Measurements from ENCODE around the gene PATE4. TPM values are rescaled to one million over a fixed set of nuclear protein-coding genes. Genes with fewer than 3 reads are reported as not detected.

Gene PATE4, protein sequence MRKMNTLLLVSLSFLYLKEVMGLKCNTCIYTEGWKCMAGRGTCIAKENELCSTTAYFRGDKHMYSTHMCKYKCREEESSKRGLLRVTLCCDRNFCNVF
- total RNA-seq, result not detected in 2 replicates

DNA sequence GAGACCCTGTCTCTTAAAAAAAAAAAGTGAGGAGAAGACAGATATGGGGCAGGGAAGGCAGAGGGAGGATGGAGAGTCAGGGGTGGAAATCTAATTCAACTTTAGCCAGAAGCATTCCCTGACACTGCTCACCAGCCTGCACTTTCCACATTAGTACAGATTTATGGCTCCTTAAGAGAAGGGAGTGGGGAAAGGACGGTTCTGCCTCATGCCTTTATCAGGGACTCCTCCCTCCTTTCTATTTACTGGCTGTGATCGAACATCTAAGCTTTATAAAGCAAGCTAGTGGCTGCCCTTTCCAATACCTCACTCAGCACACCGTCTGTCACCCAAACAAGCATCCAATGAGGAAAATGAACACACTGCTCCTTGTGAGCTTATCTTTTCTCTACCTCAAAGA lies at the start of gene PATE4:
TSS of gene PATE4 (plus strand) at position 301 of the 400 bp plus-strand sequence. CDS start at position 345, 44 bp downstream.

DNA sequence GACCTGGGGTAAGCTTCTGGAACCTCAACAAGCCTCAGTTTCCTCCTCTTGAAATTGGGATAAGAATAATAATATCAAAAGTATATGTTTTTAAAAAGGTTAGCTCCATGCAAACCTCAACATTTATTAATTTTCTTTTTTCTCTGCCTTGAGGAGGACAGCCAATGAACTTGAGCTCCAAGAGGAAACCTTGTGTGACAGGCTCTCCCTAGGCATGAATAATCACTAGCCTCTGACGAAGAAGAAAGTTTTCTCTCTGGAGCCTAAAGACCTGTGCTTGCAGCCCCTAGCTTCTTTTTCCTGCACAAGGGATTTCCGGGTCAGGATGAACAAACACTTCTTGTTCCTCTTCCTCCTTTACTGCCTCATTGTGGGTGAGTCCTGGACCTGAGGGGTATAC lies 45.3 kb upstream of the PATE4 start, which contains the start of gene PATE3:
TSS of gene PATE3 (plus strand) at position 301 of the 400 bp plus-strand sequence. CDS start at position 326, 25 bp downstream.

GRCh38 chr11:125887373-125888324 lies 54.5 kb downstream of the PATE4 start, which contains the start of gene HYLS1:
Gene HYLS1 (plus strand): TSS chr11:125887668. CDS start chr11:125899369, 11,701 bp downstream.

Other genes starting within 250 kb of the PATE4 start
- 259 and 279 TPM in 2 replicates for gene STT3A, start 240.5 kb upstream of the PATE4 start, total RNA-seq
- gene CHEK1, start 208.2 kb upstream of the PATE4 start, total RNA-seq, result 26.1 and 42.2 TPM in 2 replicates
- gene ACRV1, start 152.5 kb upstream of the PATE4 start, total RNA-seq, result not detected in 2 replicates
- gene PATE1, start 87.0 kb upstream of the PATE4 start, total RNA-seq, result not detected in 2 replicates
- 0.19 and 0.65 TPM in 2 replicates for gene PATE2, start 54.5 kb upstream of the PATE4 start, total RNA-seq
- not detected in 2 replicates for gene PATE3, start 45.2 kb upstream of the PATE4 start, total RNA-seq
- 7.5 and 9.7 TPM in 2 replicates for gene HYLS1, start 54.4 kb downstream of the PATE4 start, total RNA-seq
- gene PUS3, start 69.9 kb downstream of the PATE4 start, total RNA-seq, result 12.0 and 14.7 TPM in 2 replicates
- gene DDX25, start 71.2 kb downstream of the PATE4 start, total RNA-seq, result not detected in 2 replicates
- not detected in 2 replicates for gene VSIG10L2, start 112.7 kb downstream of the PATE4 start, total RNA-seq
- 3.3 and 4.7 TPM in 2 replicates for gene CDON, start 229.6 kb downstream of the PATE4 start, total RNA-seq

Data from vein endothelial cell (primary cell).